ENCODE data around the gene LARP4B. TPM values are rescaled to one million over a fixed set of nuclear protein-coding genes. Genes with fewer than 3 reads are reported as not detected.

Gene LARP4B
- polyA plus RNA-seq, 2 of the 4 experiments (the other 2 are of a cell fraction): 25.5 to 54.2 TPM

GRCh38 chr10:909831-910230, 21.7 kb downstream of the LARP4B start:
- FAIRE-seq (no peak), DNase-seq (ENCODE audit: low read depth in 1 of 2, low spot score in 1 of 2) (no peak), ATAC-seq (no peak; a peak in 1 of 6 replicates)
- Histone ChIP-seq H3K4me1 (peaks cover 7% of the 10 kb centered on the region; the same call in 1 of the 3 replicates), H3K4me3 (no peak overlapping the region), H3K27ac (no peak overlapping the region), H3K9me3 (no peaks in the 10 kb centered on the region), H3K4me2 (no peak overlapping the region)
- TF ChIP-seq EP300 (IDR thresholded peaks at IDR 0.05): no peak
- no peak for TF ChIP-seq KDM1A (IDR thresholded peaks at IDR 0.05; ENCODE audit: low read depth)
- TF ChIP-seq ZSCAN20 (CRISPR knock-in tag; IDR thresholded peaks at IDR 0.05): no peak
- no peak for TF ChIP-seq JUN (IDR thresholded peaks at IDR 0.05)
- TF ChIP-seq RFX5 (IDR thresholded peaks at IDR 0.05): no peak
- TF ChIP-seq MAX (IDR thresholded peaks at IDR 0.05): no peak
- no peak for TF ChIP-seq ESRRA (IDR thresholded peaks at IDR 0.05; ENCODE audit: borderline replicate concordance, low read length)
- TF ChIP-seq CBX2 (IDR thresholded peaks at IDR 0.05; ENCODE audit: borderline replicate concordance, low read depth): no peak
- no peak for TF ChIP-seq POLR2A (IDR thresholded peaks at IDR 0.05; ENCODE audit: low read length)
- no peak for TF ChIP-seq ZFP36 (IDR thresholded peaks at IDR 0.05; ENCODE audit: borderline replicate concordance, partially characterized antibody)
- no peak for TF ChIP-seq PHF8 (IDR thresholded peaks at IDR 0.05; ENCODE audit: borderline replicate concordance, low read depth)
- TF ChIP-seq, protein P1, sequence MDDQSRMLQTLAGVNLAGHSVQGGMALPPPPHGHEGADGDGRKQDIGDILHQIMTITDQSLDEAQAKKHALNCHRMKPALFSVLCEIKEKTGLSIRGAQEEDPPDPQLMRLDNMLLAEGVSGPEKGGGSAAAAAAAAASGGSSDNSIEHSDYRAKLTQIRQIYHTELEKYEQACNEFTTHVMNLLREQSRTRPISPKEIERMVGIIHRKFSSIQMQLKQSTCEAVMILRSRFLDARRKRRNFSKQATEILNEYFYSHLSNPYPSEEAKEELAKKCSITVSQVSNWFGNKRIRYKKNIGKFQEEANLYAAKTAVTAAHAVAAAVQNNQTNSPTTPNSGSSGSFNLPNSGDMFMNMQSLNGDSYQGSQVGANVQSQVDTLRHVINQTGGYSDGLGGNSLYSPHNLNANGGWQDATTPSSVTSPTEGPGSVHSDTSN (IDR thresholded peaks at IDR 0.05): no peak
- TF ChIP-seq CHD4 (IDR thresholded peaks at IDR 0.05; ENCODE audit: borderline replicate concordance): no peak
- TF ChIP-seq ZC3H11A (IDR thresholded peaks at IDR 0.05): no peak
- TF ChIP-seq SMC3 (IDR thresholded peaks at IDR 0.05): no peak
- POLR2A ChIA-PET: no interaction called here
- CTCF ChIA-PET: interaction anchor here (0.8 kb wide), 1 partner anchor 8 kb away, joined by 3 read pairs; no protein-coding TSS in a partner anchor
- 79% methylated on average over 3 of the region's 3 CpGs for WGBS (ENCODE audit: missing lambda C conversion rate)

DNA sequence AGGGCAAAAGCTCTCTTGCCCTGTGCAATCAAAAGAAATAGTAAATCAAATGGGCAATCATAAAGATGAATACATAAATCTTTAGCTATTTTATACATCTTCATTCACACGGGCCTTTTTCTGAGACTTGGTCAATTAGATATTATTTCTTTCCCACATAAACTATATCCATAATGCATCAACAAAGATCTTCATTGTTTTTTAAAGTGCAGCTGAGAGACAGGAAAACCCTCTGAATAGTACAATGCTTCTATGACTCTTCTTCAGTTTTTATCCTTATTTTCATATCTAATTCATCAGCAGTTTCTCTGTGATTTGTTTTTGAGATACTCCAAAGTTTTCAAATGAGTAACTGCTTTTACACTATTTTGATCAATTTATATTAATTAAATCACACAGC, 25.5 kb downstream of the LARP4B start:
- Histone ChIP-seq H3K4me2 (0 out of 3 replicates have a peak overlapping the region, but pooled peaks have one; percentile 12), H3K4me1 (peaks cover 7% of the 10 kb centered on the region; the same call in 1 of the 3 replicates), H3K9me3 (no peaks in the 10 kb centered on the region), H3K4me3 (no peak overlapping the region), H3K27ac (no peak overlapping the region)
- no peak for TF ChIP-seq POLR2A (IDR thresholded peaks at IDR 0.05; ENCODE audit: low read length)
- TF ChIP-seq FOXS1 (CRISPR knock-in tag; IDR thresholded peaks at IDR 0.05): no peak
- TF ChIP-seq NFE2L2 (conservative IDR thresholded peaks at IDR 0.05; ENCODE audit: low read length): no peak
- TF ChIP-seq ZFP36 (IDR thresholded peaks at IDR 0.05; ENCODE audit: borderline replicate concordance, partially characterized antibody): no peak
- no peak for TF ChIP-seq MYC (IDR thresholded peaks at IDR 0.05; ENCODE audit: borderline replicate concordance, low read length)
- no peak for TF ChIP-seq MAX (IDR thresholded peaks at IDR 0.05)
- TF ChIP-seq CHD2 (IDR thresholded peaks at IDR 0.05; ENCODE audit: low read length, partially characterized antibody): no peak
- TF ChIP-seq HOXB5 (CRISPR knock-in tag; IDR thresholded peaks at IDR 0.05): no peak
- TF ChIP-seq JUN (IDR thresholded peaks at IDR 0.05): no peak
- no peak for TF ChIP-seq ZSCAN20 (CRISPR knock-in tag; IDR thresholded peaks at IDR 0.05)
- TF ChIP-seq NR3C1 (IDR thresholded peaks at IDR 0.05): no peak
- no peak for TF ChIP-seq HOXB13 (CRISPR knock-in tag; IDR thresholded peaks at IDR 0.05; ENCODE audit: low read depth)
- TF ChIP-seq ZC3H11A (IDR thresholded peaks at IDR 0.05): no peak
- no peak for TF ChIP-seq HEYL (CRISPR knock-in tag; IDR thresholded peaks at IDR 0.05)
- TF ChIP-seq, protein P2, sequence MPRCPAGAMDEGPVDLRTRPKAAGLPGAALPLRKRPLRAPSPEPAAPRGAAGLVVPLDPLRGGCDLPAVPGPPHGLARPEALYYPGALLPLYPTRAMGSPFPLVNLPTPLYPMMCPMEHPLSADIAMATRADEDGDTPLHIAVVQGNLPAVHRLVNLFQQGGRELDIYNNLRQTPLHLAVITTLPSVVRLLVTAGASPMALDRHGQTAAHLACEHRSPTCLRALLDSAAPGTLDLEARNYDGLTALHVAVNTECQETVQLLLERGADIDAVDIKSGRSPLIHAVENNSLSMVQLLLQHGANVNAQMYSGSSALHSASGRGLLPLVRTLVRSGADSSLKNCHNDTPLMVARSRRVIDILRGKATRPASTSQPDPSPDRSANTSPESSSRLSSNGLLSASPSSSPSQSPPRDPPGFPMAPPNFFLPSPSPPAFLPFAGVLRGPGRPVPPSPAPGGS (IDR thresholded peaks at IDR 0.05): no peak
- TF ChIP-seq HDAC2 (IDR thresholded peaks at IDR 0.05): no peak
- TF ChIP-seq EHMT2 (IDR thresholded peaks at IDR 0.05; ENCODE audit: low read depth): no peak
- TF ChIP-seq RARB (CRISPR knock-in tag; IDR thresholded peaks at IDR 0.05): no peak
- CTCF ChIA-PET: interaction anchor here (0.8 to 1.3 kb wide), 3 partner anchors 11 to 117 kb away, joined by 3 to 4 read pairs (median 3); no protein-coding TSS in a partner anchor
- no peak for ATAC-seq
- POLR2A ChIA-PET: no interaction called here
- WGBS (ENCODE audit: missing lambda C conversion rate): 64% methylated on average over 1 of the region's 1 CpG
- FAIRE-seq: no peak
- DNase-seq (ENCODE audit: low read depth in 1 of 2, low spot score in 1 of 2): no peak

Measured in A549 (cell line).